Natural killer cell (primary cell): ENCODE measurements around the gene FANCB. TPM values are rescaled to one million over a fixed set of nuclear protein-coding genes. Genes with fewer than 3 reads are reported as not detected.

ENCODE experiments used
- ATAC-seq, 3 donors: fragments of 150-1000 bp in 2 of 3; fragments of 200-7000 bp in 1 of 3; cut with Tn5 transposase; 1 replicate in 1 of 3; 2 replicates in 2 of 3; pipeline ENCODE4 v1.10.0; 2021; ENCODE audit warnings: mild to moderate bottlenecking in 2 of 3, moderate library complexity in 2 of 3
- DNase-seq, 2 donors: peaks; one replicate each; pipeline versions ENCODE4 v3.0.0 to v3.0.0-alpha.2; 2013 to 2021; ENCODE audit warnings: mixed read lengths in 1 of 2
- H3K27ac ChIP-seq: one replicate; pipeline ENCODE4 v1.5.1; 2013; ENCODE audit warnings: mild to moderate bottlenecking, low read length
- H3K27me3 ChIP-seq: one replicate; pipeline ENCODE4 v1.6.1; 2013; ENCODE audit warnings: low read length; ENCODE audit not compliant: control insufficient read depth, insufficient read depth
- H3K36me3 ChIP-seq: one replicate; pipeline ENCODE4 v1.6.1; 2013; ENCODE audit warnings: low read length; ENCODE audit not compliant: control insufficient read depth, insufficient read depth
- H3K4me1 ChIP-seq: one replicate; pipeline ENCODE4 v1.6.1; 2013; ENCODE audit warnings: low read length; ENCODE audit not compliant: control insufficient read depth, insufficient read depth
- H3K4me3 ChIP-seq: one replicate; pipeline ENCODE4 v1.5.1; 2013; ENCODE audit warnings: low read length
- H3K9me3 ChIP-seq: one replicate; pipeline ENCODE4 v1.6.1; 2013; ENCODE audit warnings: low read length; ENCODE audit not compliant: control insufficient read depth, insufficient read depth
- H3K27ac Mint-ChIP-seq, 2 donors: one replicate each; pipeline ENCODE4 v1.8.0; 2022; ENCODE audit warnings: mild to moderate bottlenecking in 2 of 2, mixed read lengths in 2 of 2, moderate library complexity in 1 of 2
- H3K27me3 Mint-ChIP-seq, 2 donors: one replicate each; pipeline ENCODE4 v1.8.0; 2022; ENCODE audit warnings: low read depth in 2 of 2, mixed read lengths in 2 of 2
- H3K36me3 Mint-ChIP-seq: one replicate; pipeline ENCODE4 v1.8.0; 2022; ENCODE audit warnings: mixed read lengths
- H3K4me1 Mint-ChIP-seq, 2 donors: one replicate each; pipeline ENCODE4 v1.8.0; 2022; ENCODE audit warnings: mixed read lengths in 2 of 2
- H3K4me3 Mint-ChIP-seq: one replicate; pipeline ENCODE4 v1.8.0; 2022; ENCODE audit warnings: mild to moderate bottlenecking, moderate library complexity, mixed read lengths
- H3K9me3 Mint-ChIP-seq, 2 donors: one replicate each; pipeline ENCODE4 v1.8.0; 2022; ENCODE audit warnings: mixed read lengths in 2 of 2
- CTCF ChIP-seq: fragments of 200-600 bp; IDR thresholded peaks from one replicate; pipeline ENCODE4 v1.8.0; 2022; ENCODE audit warnings: antibody characterized with exemption
- WGBS: methylation state at CpG from one replicate; pipeline ENCODE4 v1.1.7; 2013; ENCODE audit warnings: missing lambda C conversion rate; ENCODE audit not compliant: insufficient coverage; 5-methylcytosine and 5-hydroxymethylcytosine counted together
- intact Hi-C: fragments of 100-400 bp; cut with micrococcal nuclease; formaldehyde crosslinking; loops from one replicate; pipeline ENCODE4 v1.14.2; 2022
- total RNA-seq, 4 donors: library from RNA; stranded (reverse); fragments of 120-200 nt in 1 of 4; gene quantifications; one replicate each; pipeline versions ENCODE4 v1.2.3 to v1.2.4, GENCODE V29; 2013 to 2022

FANCB gene
- total RNA-seq, 3 donors from 2014 or later (not counting 1 experiment from before 2014, with no cell fraction given): 6.0 to 9.3 (median 7.8) TPM

GRCh38 chrX:14919407-14919806, 46.5 kb upstream of the FANCB start:
- intact Hi-C loops: no loop called here
- Mint-ChIP-seq H3K27me3 (no peaks in the 10 kb centered on the region), H3K36me3 (no peaks in the 10 kb centered on the region), H3K4me3 (no peak overlapping the region), H3K9me3 (no peaks in the 10 kb centered on the region), H3K4me1 (no peaks in the 10 kb centered on the region), H3K27ac (no peak overlapping the region)
- DNase-seq: no peak
- H3K27me3 ChIP-seq: no peaks in the 10 kb centered on the region
- no CpG with 5 or more reads among the region's 2 CpGs for WGBS
- H3K36me3 ChIP-seq: peaks cover 15% of the 10 kb centered on the region
- H3K4me3 ChIP-seq: no peak overlapping the region
- no peak overlapping the region for H3K27ac ChIP-seq
- no peak for TF ChIP-seq CTCF
- no peak for ATAC-seq
- H3K4me1 ChIP-seq: no peaks in the 10 kb centered on the region
- H3K9me3 ChIP-seq: no peaks in the 10 kb centered on the region

- H3K4me1 ChIP-seq: no peaks in the 10 kb centered on the region
- Mint-ChIP-seq H3K36me3 (peaks cover under 1% of the 10 kb centered on the region), H3K27me3 (no peaks in the 10 kb centered on the region), H3K4me1 (no peaks in the 10 kb centered on the region), H3K4me3 (no peak overlapping the region), H3K9me3 (no peaks in the 10 kb centered on the region), H3K27ac (no peak overlapping the region)
- no peaks in the 10 kb centered on the region for H3K27me3 ChIP-seq
- H3K36me3 ChIP-seq: peaks cover 27% of the 10 kb centered on the region
- DNase-seq (no peak), ATAC-seq (no peak)
- H3K4me3 ChIP-seq: no peak overlapping the region
- intact Hi-C loops: no loop called here
- no peak overlapping the region for H3K27ac ChIP-seq
- no peak for TF ChIP-seq CTCF
- 93% methylated on average over 2 of the region's 3 CpGs for WGBS
- H3K9me3 ChIP-seq: no peaks in the 10 kb centered on the region
Measured at GRCh38 chrX:14916017-14916674, 43.3 kb upstream of the FANCB start.

GRCh38 chrX:14915596-14915995, 42.7 kb upstream of the FANCB start:
- no peaks in the 10 kb centered on the region for H3K27me3 ChIP-seq
- Mint-ChIP-seq H3K4me1 (no peaks in the 10 kb centered on the region), H3K4me3 (no peak overlapping the region), H3K27me3 (no peaks in the 10 kb centered on the region), H3K9me3 (no peaks in the 10 kb centered on the region), H3K36me3 (peaks cover 6% of the 10 kb centered on the region), H3K27ac (no peak overlapping the region)
- H3K27ac ChIP-seq: no peak overlapping the region
- no peak overlapping the region for H3K4me3 ChIP-seq
- H3K36me3 ChIP-seq: peaks cover 28% of the 10 kb centered on the region
- no peak for TF ChIP-seq CTCF
- no peak for ATAC-seq
- no peaks in the 10 kb centered on the region for H3K9me3 ChIP-seq
- no peak for DNase-seq
- H3K4me1 ChIP-seq: no peaks in the 10 kb centered on the region
- WGBS: 95% methylated on average over 3 of the region's 3 CpGs
- intact Hi-C loops: no loop called here

GRCh38 chrX:14913241-14913640, 40.4 kb upstream of the FANCB start:
- H3K9me3 ChIP-seq: no peaks in the 10 kb centered on the region
- H3K4me3 Mint-ChIP-seq: no peak overlapping the region
- DNase-seq (no peak), ATAC-seq (no peak)
- no peaks in the 10 kb centered on the region for H3K27me3 ChIP-seq
- H3K36me3 Mint-ChIP-seq: peaks cover 11% of the 10 kb centered on the region
- no CpG with 5 or more reads among the region's 2 CpGs for WGBS
- no peaks in the 10 kb centered on the region for H3K9me3 Mint-ChIP-seq
- no peaks in the 10 kb centered on the region for H3K27me3 Mint-ChIP-seq
- H3K27ac Mint-ChIP-seq: no peak overlapping the region
- H3K4me3 ChIP-seq: no peak overlapping the region
- intact Hi-C loops: no loop called here
- no peaks in the 10 kb centered on the region for H3K4me1 ChIP-seq
- peaks cover 28% of the 10 kb centered on the region for H3K36me3 ChIP-seq
- TF ChIP-seq CTCF: no peak
- no peak overlapping the region for H3K27ac ChIP-seq
- no peaks in the 10 kb centered on the region for H3K4me1 Mint-ChIP-seq
